GM21723 (cell line): ENCODE data around the gene MINK1.

Experiments used
- ATAC-seq: cut with Tn5 transposase; IDR thresholded peaks from one replicate; pipeline ENCODE4 v1.9.1; 2021; ENCODE audit warnings: mild to moderate bottlenecking, moderate library complexity; ENCODE audit not compliant: unreplicated experiment

MINK1 gene

GRCh38 chr17:4833178-4833940, at the start of gene MINK1:
MINK1 (plus strand) TSS chr17:4833340; CDS start chr17:4833584, 244 bp downstream.
- ATAC-seq, result peak; percentile 77

GRCh38 chr17:4785311-4786105, 47.6 kb upstream of the MINK1 start:
- no peak for ATAC-seq

DNA sequence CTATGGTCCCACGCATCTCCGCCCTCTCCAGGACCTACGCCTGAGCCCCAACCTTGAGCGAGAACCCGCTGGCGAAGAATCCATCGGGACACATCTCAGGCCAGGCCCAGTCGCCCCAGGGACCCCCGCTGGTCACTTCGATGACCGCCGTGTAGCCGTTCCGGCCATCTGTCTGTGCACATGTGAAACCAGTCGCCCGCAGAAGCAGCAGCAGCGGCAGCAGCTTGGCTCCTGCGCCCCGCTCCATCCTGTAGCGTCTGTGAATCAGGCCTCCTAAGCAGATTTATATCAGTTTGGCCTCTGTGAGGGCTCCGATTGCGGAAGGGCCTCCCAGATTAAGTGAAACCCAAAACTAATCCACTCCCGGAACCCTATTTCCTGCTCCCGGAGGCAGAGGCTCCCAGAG, 47.0 kb upstream of the MINK1 start, which contains the start of gene VMO1:
Gene VMO1, minus strand, starts transcription at position 259 of the 406 bp plus-strand sequence. Its CDS starts 12 bp downstream, at position 247.
- no peak for ATAC-seq

DNA sequence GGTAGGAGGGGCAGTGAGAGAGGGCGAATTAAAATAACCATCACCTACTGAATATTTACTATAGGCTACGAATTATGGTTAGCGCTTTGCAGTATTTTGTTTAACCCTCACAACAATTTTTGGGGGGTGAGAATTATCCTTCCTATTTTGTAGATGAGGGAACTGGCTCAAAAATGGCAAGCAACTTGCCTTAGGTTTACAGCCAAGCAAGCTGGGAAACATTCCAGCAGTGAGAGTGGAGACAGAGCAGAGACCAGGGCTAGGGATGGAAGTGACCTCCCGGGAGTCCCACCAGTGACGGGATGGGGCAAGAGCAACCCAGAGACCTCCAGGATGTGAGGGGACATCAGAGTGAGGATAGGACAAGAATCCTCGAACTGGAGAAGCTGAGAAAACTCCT, 46.6 kb upstream of the MINK1 start:
- ATAC-seq, result no peak

GRCh38 chr17:4788159-4788806, 44.9 kb upstream of the MINK1 start:
- no peak for ATAC-seq

GRCh38 chr17:4788807-4789700, 44.1 kb upstream of the MINK1 start, which contains the start of gene GLTPD2:
GLTPD2 (plus strand) TSS chr17:4788964; CDS start chr17:4789012, 48 bp downstream.
- no peak for ATAC-seq

GRCh38 chr17:4789701-4789950, 43.5 kb upstream of the MINK1 start:
- ATAC-seq, result no peak

DNA sequence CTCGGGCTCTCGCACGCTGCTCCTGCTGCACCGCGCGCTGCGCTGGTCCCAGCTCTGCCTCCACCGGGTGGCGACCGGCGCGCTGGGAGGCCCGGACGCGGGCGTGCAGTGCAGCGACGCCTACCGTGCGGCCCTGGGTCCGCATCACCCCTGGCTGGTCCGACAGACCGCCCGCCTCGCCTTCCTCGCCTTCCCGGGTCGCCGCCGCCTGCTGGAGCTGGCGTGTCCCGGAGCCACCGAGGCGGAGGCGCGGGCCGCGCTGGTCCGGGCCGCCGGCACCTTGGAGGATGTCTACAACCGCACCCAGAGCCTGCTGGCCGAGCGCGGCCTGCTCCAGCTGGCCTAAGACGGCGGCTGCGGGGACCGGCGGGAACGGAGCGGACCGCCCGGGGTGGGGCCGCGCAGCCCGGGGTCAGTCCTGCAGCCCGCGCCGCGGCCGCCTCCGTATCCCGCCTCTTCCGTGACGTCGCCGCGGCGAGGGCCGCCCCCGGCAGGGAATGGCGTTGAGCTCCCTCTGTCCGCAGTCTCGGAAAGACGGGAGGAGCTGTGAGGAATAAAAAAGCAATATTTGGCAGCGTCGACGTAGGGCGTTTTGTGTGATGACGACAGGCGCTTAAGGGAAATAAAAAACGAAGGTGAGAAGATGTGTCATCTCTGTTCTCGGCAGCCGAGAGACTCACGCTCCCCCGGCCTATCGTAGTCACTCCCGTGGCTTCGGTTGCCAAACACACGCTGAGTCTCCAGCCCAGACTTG, 43.0 kb upstream of the MINK1 start:
- ATAC-seq, result peak; percentile 87

DNA sequence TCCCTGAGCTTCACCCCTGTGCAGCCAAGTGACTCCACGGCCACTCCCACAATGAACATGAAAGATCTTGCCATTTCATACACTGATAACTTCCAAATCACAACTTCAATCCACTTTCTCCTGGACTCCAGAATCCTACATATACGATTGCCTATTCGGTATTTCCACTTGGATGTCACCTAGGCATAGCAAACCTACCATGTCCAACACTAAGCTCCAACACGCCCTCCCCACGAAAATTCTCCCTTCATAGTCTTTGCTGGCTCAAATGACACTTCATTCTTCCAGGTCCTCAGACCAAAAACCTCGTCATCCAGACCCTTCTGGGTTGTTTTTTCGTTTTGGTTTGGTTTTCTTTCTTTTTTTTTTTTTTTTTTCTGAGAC, 42.4 kb upstream of the MINK1 start:
- no peak for ATAC-seq

GRCh38 chr17:4795168-4795567, 38.0 kb upstream of the MINK1 start:
- no peak for ATAC-seq

GRCh38 chr17:4796552-4796920, 36.6 kb upstream of the MINK1 start:
- ATAC-seq, result peak; percentile 9

GRCh38 chr17:4800462-4801196, 32.5 kb upstream of the MINK1 start:
- ATAC-seq, result no peak

DNA sequence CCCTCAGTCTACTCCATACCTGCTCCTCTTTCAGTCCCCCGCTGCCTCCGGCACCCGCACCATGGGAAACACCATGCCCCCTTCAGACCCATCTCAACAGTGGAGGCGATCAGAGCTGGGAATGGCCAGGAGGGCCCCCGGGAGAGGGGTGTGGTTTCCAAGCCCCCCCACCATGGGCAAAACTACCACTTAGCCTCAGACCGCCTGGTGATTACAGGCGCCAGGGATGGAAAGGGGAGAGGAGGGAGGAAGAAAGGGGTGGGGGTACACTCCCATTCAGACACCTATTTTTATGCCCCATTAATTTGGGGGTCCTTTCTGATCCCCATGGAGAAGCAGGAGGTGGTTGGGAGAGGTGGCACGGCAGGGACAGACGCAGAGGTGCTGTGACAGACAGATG, 30.9 kb upstream of the MINK1 start, which contains the start of gene C17orf114:
Gene C17orf114, minus strand, starts transcription at position 101 of the 400 bp plus-strand sequence.
- no peak for ATAC-seq

DNA sequence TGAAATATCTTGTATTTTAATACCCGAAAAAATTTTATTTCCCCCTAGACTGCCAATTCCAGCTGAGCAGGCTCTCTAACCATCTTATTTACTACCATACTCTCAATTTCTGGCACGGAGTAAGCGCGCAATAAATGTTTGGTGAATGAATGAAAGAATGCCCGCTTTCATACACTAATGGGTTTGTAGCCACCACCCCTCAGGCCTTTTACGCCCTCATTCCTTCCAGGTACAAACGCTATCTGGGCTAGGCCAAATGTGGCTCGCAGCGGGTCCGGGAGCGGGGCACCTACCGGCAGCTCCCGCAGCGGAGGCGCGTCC, 26.7 kb upstream of the MINK1 start:
- ATAC-seq, result no peak

DNA sequence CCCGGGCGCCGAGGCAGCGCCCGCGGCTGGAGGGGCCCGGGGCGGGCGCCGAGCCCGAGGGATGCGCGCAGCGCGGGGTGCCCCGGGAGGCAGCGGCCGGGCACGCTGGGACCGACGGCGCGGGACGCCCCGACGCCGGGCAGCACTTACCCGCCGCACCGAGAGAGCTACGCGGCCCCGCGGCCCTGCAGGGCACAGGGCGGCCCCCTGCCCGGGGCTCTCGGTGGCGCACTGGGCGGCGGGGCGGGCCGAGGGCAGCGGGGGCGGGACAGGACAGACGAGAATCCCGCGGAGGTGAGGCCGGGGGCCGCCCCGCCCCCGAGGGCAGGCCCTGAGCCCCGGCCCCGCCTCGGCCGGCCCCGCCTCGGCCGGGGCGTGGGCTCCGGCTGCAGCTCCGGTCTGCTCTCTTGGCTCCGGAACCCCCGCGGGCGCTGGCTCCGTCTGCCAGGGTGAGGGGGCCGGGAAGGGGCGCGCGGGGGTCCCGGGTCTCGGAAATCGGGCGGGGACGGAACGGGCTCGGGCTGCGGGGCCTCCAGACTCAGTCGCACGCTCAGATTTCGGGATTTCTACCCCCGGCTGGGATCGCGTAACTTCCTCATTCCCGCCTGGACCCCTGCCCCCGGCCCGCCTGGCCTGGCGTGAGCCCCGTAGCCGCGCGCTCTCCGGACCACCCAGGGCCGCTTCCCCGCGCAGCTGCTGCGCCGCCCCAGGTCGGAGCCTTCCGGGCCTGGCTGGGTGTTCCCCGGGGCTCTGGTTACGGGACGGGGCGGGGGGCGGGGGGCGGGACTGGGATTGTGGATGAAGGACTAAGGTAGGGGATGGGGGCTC, 26.1 kb upstream of the MINK1 start, which contains the start of gene PLD2:
Gene PLD2, plus strand, starts transcription at position 376 of the 828 bp plus-strand sequence. CDS start 621 bp downstream, outside the sequence.
- peak; percentile 90 for ATAC-seq

DNA sequence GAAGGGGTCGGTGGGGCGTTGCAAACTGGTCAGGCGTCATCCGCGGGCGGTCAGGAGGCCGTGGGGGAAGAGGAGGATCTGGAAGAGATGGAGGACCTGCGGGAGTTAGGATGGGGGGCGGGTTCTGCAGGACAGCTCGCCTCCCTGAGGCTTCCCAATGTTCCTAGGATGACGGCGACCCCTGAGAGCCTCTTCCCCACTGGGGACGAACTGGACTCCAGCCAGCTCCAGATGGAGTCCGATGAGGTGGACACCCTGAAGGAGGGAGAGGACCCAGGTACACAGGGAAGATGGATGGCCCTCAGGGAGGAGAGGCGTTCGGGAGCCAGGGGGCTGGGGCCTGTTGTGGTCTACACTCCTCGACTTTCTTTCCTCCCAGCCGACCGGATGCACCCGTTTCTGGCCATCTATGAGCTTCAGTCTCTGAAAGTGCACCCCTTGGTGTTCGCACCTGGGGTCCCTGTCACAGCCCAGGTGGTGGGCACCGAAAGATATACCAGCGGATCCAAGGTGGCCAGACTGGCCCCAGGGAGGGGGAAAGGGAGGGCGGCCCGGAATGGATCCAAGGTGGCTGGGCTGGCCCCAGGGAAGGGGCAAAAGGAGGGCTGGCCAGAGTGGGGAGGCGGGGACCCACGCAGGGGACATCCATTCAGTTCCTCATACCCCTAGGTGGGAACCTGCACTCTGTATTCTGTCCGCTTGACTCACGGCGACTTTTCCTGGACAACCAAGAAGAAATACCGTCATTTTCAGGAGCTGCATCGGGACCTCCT, 25.3 kb upstream of the MINK1 start:
- no peak for ATAC-seq

DNA sequence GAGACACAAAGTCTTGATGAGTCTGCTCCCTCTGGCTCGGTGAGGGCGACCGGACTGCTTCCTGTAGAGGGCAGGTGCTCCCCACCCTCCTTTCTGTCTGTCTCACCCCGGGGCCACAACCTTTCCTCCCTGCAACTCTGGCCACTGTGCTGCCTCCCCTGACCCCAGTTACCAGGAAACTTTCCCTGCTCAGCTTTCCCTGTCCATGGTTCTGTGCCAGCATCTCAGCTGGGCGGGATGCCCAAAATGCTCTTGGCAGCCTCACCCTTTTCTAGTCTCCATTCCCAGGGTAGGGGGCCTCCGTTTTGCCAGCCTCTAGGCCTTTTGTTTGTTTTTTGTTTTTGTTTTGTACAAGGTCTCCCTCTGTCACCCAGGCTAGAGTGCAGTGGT, 24.8 kb upstream of the MINK1 start:
- no peak for ATAC-seq
